ENCODE results near the gene NFS1. TPM values are rescaled to one million over a fixed set of nuclear protein-coding genes. Genes with fewer than 3 reads are reported as not detected.
A peak's percentile ranks its signal among the peaks of the same experiment; 100 is the strongest.
"Not testable (repeated sequence)": the region's sequence is repeated elsewhere in the genome, so short reads cannot be mapped to it uniquely, and the experiment has no call there.

The NFS1 gene
- total RNA-seq (21.2 TPM), polyA plus RNA-seq (10 to 100 TPM; 22.3 to 32.6 (median 25.4) TPM)

DNA sequence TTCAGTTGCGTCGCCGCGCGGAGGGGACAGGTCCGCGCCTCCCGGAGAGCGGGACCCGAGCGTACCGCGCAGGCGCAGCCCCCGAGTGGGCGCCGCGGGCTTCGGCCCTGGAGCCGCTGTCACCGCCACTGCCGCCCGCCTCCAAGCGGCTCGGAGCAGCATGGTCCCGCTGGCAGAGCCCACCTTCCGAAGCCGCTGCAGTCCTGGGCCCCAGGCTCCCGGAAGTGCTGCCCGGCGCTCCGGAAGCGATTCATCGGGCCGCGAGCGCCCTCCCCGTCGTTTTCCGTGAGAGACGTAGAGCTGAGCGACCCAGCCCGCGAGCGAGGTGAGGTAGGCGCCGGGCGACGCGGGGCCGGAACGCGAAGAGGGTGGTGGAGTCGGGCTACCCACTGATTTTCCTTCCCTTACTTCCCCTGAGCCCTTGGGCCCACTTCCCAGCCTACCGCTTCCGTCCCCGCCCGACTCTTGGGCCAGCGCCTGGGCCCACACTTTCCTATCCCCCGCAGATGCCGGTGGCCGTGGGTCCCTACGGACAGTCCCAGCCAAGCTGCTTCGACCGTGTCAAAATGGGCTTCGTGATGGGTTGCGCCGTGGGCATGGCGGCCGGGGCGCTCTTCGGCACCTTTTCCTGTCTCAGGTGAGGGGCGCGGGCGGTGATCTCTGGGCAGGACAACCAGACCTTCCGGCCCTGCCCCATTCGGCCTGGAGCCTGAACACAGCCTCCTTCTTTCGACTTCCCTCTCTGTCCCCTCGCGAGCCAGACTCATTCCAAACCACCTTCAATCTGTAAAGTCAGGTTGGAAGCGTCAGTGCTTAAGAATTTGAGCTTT lies at the start of gene NFS1, which contains the start of gene ROMO1:
Gene NFS1 (minus strand): TSS at position 226 of the 830 bp plus-strand sequence. CDS start 64 bp downstream, at position 162.
Gene ROMO1 (plus strand): TSS at position 279 of the 830 bp plus-strand sequence. CDS start 228 bp downstream, at position 507.
- Mint-ChIP-seq H3K27me3 (no peaks in the 10 kb centered on the region), H3K36me3 (peaks cover 27% of the 10 kb centered on the region), H3K4me1 (peaks cover 22 to 58% (median 37%) of the 10 kb centered on the region in 4 donors), H3K27ac (peak within 1 kb of the TSS; percentile 89 to 98 (median 94)), H3K9me3 (peaks cover 0 to 1% (median 0%) of the 10 kb centered on the region in 7 donors), H3K4me3 (peak within 1 kb of the TSS; percentile 90 to 98 (median 94))
- Histone ChIP-seq H3K4me3 (ENCODE audit: low read depth, low read length) (peak within 1 kb of the TSS; percentile 92), H3K27me3 (ENCODE audit: control insufficient read depth, insufficient read depth, low read length) (no peaks in the 10 kb centered on the region), H3K4me1 (ENCODE audit: control insufficient read depth, insufficient read depth, low read length, poor library complexity, severe bottlenecking) (peaks cover 27% of the 10 kb centered on the region), H3K36me3 (ENCODE audit: control insufficient read depth, insufficient read depth, low read length) (peaks cover 41% of the 10 kb centered on the region), H3K27ac (ENCODE audit: insufficient read depth, low read length, poor library complexity, severe bottlenecking) (peak within 1 kb of the TSS; percentile 90), H3K9me3 (ENCODE audit: control insufficient read depth in 2 of 2, low read length in 2 of 2) (no peaks in the 10 kb centered on the region)
- ATAC-seq (ENCODE audit: low read depth in 2 of 2) = peak; percentile 91
- peak; percentile 83 to 90 (median 84) for DNase-seq

DNA sequence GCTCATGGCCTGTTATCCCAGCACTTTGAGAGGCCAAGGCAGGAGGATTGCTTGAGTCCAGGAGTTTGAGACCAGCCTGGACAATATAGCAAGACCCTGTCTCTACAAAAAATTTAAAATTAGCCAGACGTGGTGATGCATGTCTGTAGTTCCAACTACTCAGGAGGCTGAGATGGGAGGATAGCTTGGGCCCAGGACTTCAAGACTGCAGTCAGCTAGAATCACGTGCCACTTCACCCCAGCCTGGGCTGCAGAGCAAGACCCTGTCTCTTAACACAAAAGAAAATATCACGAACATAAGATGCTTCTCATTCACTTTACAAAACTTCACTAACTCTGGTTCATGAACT lies 45.3 kb upstream of the NFS1 start:
- not testable (repeated sequence) for ATAC-seq (ENCODE audit: low read depth in 2 of 2); H3K27me3 ChIP-seq (ENCODE audit: control insufficient read depth, insufficient read depth, low read length); H3K27me3 Mint-ChIP-seq; H3K9me3 Mint-ChIP-seq; H3K9me3 ChIP-seq (ENCODE audit: control insufficient read depth in 2 of 2, low read length in 2 of 2); DNase-seq
- peaks cover 16% of the 10 kb centered on the region for H3K36me3 Mint-ChIP-seq
- peak overlapping the region; percentile 95 to 100 (median 100) for H3K4me3 Mint-ChIP-seq
- peak overlapping the region; percentile 98 to 100 (median 99) for H3K27ac Mint-ChIP-seq
- H3K4me1 Mint-ChIP-seq = peaks cover 10 to 33% (median 22%) of the 10 kb centered on the region in 4 donors
- H3K36me3 ChIP-seq (ENCODE audit: control insufficient read depth, insufficient read depth, low read length) = peaks cover 14% of the 10 kb centered on the region
- H3K4me1 ChIP-seq (ENCODE audit: control insufficient read depth, insufficient read depth, low read length, poor library complexity, severe bottlenecking) = peaks cover 34% of the 10 kb centered on the region
- peak overlapping the region; percentile 96 for H3K4me3 ChIP-seq (ENCODE audit: low read depth, low read length)
- H3K27ac ChIP-seq (ENCODE audit: insufficient read depth, low read length, poor library complexity, severe bottlenecking) = peak overlapping the region; percentile 98

DNA sequence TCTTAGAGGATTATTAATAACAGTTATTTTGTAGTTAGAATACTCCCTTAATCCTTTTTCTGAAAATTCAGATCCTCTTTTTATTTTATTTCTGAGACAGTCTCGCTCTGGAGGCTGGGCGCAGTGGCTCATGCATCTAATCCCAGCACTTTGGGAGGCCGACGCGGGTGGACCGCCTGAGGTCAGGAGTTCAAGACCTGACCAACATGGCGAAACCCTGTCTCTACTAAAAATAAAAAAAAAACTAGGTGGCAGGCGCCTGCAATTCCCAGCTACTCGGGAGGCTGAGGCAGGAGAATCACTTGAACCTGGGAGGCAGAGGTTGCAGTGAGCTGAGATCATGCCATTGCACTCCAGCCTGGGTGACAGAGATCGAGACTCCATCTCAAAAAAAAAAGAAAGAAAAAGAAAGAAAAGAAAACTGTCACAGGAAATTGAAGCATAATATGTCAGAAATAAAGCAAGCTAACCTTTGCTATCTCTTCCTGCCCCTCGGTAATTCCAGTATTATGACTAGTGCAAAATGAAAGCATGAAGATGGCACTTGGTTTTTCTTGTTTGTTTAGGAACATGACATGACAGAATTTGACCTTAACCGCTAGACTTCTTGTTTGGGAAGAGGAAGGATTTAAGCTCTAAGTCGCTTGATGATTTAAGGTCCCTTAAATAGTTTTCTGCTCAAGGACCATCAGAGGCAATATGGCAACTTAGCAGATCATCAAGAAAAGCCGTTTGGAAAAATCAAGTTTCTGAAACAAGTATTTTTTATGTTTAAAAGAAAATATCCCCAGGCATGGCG lies 44.7 kb upstream of the NFS1 start:
- H3K27ac ChIP-seq (ENCODE audit: insufficient read depth, low read length, poor library complexity, severe bottlenecking) = peak overlapping the region; percentile 98
- peak in 2 of 3 donors; percentile 12 to 56 for DNase-seq
- peaks cover 11 to 37% (median 25%) of the 10 kb centered on the region in 4 donors for H3K4me1 Mint-ChIP-seq
- H3K36me3 Mint-ChIP-seq = peaks cover 19% of the 10 kb centered on the region
- H3K36me3 ChIP-seq (ENCODE audit: control insufficient read depth, insufficient read depth, low read length) = peaks cover 19% of the 10 kb centered on the region
- H3K4me3 Mint-ChIP-seq = peak overlapping the region; percentile 95 to 100 (median 100)
- peaks cover 40% of the 10 kb centered on the region for H3K4me1 ChIP-seq (ENCODE audit: control insufficient read depth, insufficient read depth, low read length, poor library complexity, severe bottlenecking)
- H3K9me3 ChIP-seq (ENCODE audit: control insufficient read depth in 2 of 2, low read length in 2 of 2) = no peaks in the 10 kb centered on the region
- ATAC-seq (ENCODE audit: low read depth in 2 of 2) = no peak
- H3K27ac Mint-ChIP-seq = peak overlapping the region; percentile 98 to 100 (median 99)
- H3K27me3 ChIP-seq (ENCODE audit: control insufficient read depth, insufficient read depth, low read length) = no peaks in the 10 kb centered on the region
- H3K27me3 Mint-ChIP-seq = peaks cover 6% of the 10 kb centered on the region
- H3K4me3 ChIP-seq (ENCODE audit: low read depth, low read length) = peak overlapping the region; percentile 96
- H3K9me3 Mint-ChIP-seq = no peaks in the 10 kb centered on the region

DNA sequence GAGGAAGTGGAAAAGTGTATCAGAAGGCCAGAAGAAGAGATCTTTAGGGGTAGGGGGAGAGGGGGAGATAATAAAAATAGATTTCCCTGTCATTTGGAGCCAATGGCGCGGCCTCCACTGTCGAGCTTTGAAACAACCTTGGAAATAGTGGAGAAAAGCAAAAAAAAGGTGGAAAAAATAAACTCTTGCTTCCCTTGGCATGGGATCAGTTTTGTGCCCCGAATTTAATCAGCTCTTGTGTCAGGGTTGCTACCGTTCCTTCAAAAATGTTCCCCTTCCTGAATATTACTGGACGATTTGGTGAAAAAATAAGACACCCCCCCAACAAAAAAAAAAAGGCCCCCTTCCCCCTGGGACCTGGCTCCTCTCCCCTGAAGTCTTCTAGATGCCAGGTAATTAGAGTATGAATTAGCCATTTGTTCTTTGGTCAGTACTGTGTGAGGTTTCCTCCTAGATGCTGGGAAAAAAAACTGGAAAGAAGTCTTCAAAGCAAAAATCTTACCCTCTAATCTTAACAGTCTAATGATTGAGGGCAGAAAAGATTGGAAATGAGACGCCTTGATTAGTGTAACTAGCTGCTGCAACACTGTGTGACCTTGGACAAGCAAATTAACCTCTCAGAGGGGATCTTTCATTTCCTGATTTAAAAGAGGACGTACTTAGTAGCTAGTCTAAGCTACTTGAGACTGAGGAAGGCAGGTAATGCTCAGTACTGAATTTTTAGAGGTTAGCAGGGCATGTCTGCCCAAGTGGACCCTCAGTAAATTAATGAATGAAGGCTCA lies 43.8 kb upstream of the NFS1 start:
- peak overlapping the region; percentile 95 to 100 (median 100) for H3K4me3 Mint-ChIP-seq
- peak overlapping the region; percentile 96 for H3K4me3 ChIP-seq (ENCODE audit: low read depth, low read length)
- H3K4me1 Mint-ChIP-seq = peaks cover 16 to 47% (median 31%) of the 10 kb centered on the region in 4 donors
- peaks cover 29% of the 10 kb centered on the region for H3K36me3 ChIP-seq (ENCODE audit: control insufficient read depth, insufficient read depth, low read length)
- H3K36me3 Mint-ChIP-seq = peaks cover 29% of the 10 kb centered on the region
- peak in 2 of 3 donors; percentile 56 to 77 for DNase-seq
- H3K27me3 ChIP-seq (ENCODE audit: control insufficient read depth, insufficient read depth, low read length) = no peaks in the 10 kb centered on the region
- peaks cover 50% of the 10 kb centered on the region for H3K4me1 ChIP-seq (ENCODE audit: control insufficient read depth, insufficient read depth, low read length, poor library complexity, severe bottlenecking)
- peaks cover 6% of the 10 kb centered on the region for H3K27me3 Mint-ChIP-seq
- ATAC-seq (ENCODE audit: low read depth in 2 of 2) = no peak
- no peaks in the 10 kb centered on the region for H3K9me3 ChIP-seq (ENCODE audit: control insufficient read depth in 2 of 2, low read length in 2 of 2)
- no peaks in the 10 kb centered on the region for H3K9me3 Mint-ChIP-seq
- H3K27ac ChIP-seq (ENCODE audit: insufficient read depth, low read length, poor library complexity, severe bottlenecking) = peak overlapping the region; percentile 98
- H3K27ac Mint-ChIP-seq = peak overlapping the region; percentile 98 to 100 (median 99)

DNA sequence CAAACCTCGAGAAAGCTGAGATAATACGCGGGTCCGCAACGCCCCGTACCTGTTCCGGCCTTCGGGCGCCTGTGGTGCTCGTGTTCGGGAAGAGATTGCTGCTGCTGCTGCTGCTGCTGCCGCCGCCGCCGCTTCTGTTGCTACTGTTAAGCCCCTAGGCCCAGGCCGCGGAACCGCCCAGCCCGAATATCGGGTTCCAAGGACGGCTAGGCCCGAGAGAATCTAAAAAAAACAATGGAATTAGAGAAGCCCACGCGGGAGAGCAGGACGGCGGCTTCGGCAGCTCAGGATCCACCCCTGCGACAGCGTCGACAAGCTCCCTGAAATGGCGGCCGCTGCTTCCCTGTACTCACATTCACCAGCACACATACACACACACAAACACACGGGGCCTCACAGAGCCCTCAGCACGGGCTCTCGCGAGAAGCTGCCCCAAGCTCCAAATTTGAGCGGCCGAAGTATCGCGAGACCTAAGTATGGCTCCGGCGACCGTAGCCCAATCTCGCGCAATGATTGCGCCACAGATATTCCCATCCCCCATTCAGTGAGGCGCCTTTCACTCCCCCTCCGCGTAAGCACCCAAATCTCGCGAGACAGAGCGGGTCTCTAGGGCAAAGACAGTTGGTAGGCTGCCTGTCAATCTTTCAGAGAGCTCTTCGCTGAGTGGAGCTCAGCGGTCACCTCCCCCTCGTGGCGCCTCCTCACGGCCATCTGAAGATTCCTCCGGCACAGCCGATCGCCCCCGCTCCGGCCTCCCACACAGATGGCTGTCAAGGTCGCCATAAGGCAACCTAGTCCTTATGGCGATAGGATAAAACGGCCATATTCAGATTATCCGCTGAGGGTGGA lies 43.0 kb upstream of the NFS1 start, which contains the start of gene RBM39:
Gene RBM39 (minus strand): TSS at position 369 of the 849 bp plus-strand sequence. CDS start 1,386 bp downstream, outside the sequence.
- H3K4me1 Mint-ChIP-seq = peaks cover 16 to 52% (median 32%) of the 10 kb centered on the region in 4 donors
- no peaks in the 10 kb centered on the region for H3K9me3 ChIP-seq (ENCODE audit: control insufficient read depth in 2 of 2, low read length in 2 of 2)
- H3K4me3 Mint-ChIP-seq = peak within 1 kb of the TSS; percentile 95 to 100 (median 100)
- H3K4me3 ChIP-seq (ENCODE audit: low read depth, low read length) = peak within 1 kb of the TSS; percentile 100
- ATAC-seq (ENCODE audit: low read depth in 2 of 2) (peak; percentile 88 to 91), DNase-seq (peak; percentile 100)
- peaks cover 6% of the 10 kb centered on the region for H3K27me3 Mint-ChIP-seq
- H3K27ac Mint-ChIP-seq = peak within 1 kb of the TSS; percentile 98 to 100 (median 99)
- H3K27ac ChIP-seq (ENCODE audit: insufficient read depth, low read length, poor library complexity, severe bottlenecking) = peak within 1 kb of the TSS; percentile 100
- peaks cover 34% of the 10 kb centered on the region for H3K36me3 ChIP-seq (ENCODE audit: control insufficient read depth, insufficient read depth, low read length)
- peaks cover 29% of the 10 kb centered on the region for H3K36me3 Mint-ChIP-seq
- peaks cover 51% of the 10 kb centered on the region for H3K4me1 ChIP-seq (ENCODE audit: control insufficient read depth, insufficient read depth, low read length, poor library complexity, severe bottlenecking)
- no peaks in the 10 kb centered on the region for H3K9me3 Mint-ChIP-seq
- H3K27me3 ChIP-seq (ENCODE audit: control insufficient read depth, insufficient read depth, low read length) = no peaks in the 10 kb centered on the region

DNA sequence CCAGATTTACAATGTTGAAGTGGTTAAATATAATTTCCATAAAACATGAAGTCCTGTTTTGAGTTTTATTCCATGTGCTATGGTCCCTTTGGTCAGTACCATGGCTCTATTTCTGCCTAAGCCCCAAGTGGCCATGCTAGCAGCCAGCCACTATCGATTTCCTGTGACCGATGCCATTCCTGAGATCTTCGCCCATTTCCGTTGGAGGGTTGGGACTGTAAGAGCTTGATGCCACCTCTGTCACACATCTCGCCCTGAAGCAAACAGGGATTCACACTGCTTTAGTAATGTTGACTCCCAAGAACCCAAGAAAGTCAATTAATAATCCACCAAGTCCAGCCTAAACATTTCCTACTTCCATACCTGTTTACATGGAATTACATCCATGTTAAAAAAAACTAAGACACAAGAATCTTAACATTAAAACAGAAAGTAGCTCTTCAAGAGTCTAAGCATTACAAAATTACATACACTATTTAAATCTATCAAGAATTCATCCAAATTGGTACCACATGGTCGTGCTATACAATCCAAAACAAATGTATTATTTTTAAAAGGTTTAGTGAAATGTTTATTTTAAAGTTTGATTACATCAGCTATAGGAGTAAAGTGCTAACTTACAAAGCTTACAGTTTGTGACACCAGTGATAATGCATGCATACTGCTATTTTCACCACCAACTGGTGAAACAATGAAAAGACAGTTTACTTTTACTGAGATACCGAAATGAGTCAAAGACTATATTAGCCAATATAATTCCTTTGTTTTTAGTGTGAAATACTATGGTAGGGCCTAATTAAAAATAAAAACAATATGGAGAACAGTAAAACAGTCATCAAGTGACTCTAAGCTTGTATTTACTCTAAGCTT lies 40.4 kb upstream of the NFS1 start:
- peak in 2 of 3 donors; percentile 53 to 66 for DNase-seq
- Mint-ChIP-seq H3K27me3 (peaks cover 6% of the 10 kb centered on the region), H3K9me3 (no peaks in the 10 kb centered on the region), H3K36me3 (peaks cover 40% of the 10 kb centered on the region), H3K4me3 (peak overlapping the region; percentile 95 to 100 (median 100)), H3K4me1 (peaks cover 28 to 70% (median 50%) of the 10 kb centered on the region in 4 donors), H3K27ac (peak overlapping the region in 2 of 3 donors; percentile 83 to 98)
- peaks cover 57% of the 10 kb centered on the region for H3K36me3 ChIP-seq (ENCODE audit: control insufficient read depth, insufficient read depth, low read length)
- H3K9me3 ChIP-seq (ENCODE audit: control insufficient read depth in 2 of 2, low read length in 2 of 2) = no peaks in the 10 kb centered on the region
- H3K4me3 ChIP-seq (ENCODE audit: low read depth, low read length) = peak overlapping the region; percentile 100
- H3K27me3 ChIP-seq (ENCODE audit: control insufficient read depth, insufficient read depth, low read length) = no peaks in the 10 kb centered on the region
- peaks cover 70% of the 10 kb centered on the region for H3K4me1 ChIP-seq (ENCODE audit: control insufficient read depth, insufficient read depth, low read length, poor library complexity, severe bottlenecking)
- peak overlapping the region; percentile 100 for H3K27ac ChIP-seq (ENCODE audit: insufficient read depth, low read length, poor library complexity, severe bottlenecking)
- no peak for ATAC-seq (ENCODE audit: low read depth in 2 of 2)
